HG03066 (cell line): Measurements from ENCODE around the gene CPOX.
A peak's percentile ranks its signal among the peaks of the same experiment; 100 is the strongest.

Experiments
- ATAC-seq: cut with Tn5 transposase; IDR thresholded peaks from one replicate; pipeline ENCODE4 v1.9.1; 2021; ENCODE audit warnings: low read depth; ENCODE audit not compliant: unreplicated experiment

CPOX gene

DNA sequence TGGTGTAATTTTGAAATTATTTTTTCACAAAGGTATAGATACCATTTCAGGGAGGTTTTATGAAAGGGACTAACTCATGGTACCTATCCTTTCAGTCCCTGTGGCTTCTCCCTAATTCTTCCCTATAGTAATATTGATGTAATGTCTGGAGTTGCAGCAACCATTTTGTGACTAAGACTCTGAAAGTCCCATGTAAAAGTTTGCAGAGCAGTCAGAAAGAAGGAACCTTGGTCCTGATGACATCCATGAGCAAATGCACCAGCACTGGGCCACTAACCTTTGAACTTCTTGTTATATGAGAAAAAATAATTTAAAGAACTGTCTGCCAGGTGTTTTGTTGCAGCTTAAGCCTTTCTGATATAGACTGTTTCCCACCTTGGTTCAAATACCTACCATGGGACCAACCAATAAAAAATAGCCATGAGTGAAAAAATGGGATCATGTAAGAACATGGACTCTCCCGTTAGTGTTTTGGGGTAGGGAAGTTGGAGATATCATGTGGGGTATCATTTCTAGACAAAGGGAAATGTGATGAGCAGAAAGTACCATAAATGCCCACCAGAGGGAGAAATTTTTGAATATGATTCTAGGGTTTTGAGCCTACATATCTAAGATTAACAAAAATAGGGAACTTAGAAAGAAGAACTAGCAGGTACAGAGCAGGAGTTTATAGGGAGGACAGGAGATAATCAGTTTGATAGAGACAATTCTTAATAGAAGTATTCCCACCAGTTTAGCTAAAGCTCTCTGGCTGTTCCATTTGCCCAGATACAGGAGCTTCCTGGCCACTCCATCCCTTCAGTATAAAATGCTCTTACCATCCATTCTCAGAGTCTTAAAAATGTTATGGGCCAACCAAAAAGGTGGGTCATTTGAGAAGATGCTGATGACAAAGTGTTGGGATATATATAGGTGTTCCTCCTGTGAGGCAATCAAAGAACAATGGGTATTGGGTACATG, 3.4 kb upstream of the CPOX start:
- no peak for ATAC-seq

DNA sequence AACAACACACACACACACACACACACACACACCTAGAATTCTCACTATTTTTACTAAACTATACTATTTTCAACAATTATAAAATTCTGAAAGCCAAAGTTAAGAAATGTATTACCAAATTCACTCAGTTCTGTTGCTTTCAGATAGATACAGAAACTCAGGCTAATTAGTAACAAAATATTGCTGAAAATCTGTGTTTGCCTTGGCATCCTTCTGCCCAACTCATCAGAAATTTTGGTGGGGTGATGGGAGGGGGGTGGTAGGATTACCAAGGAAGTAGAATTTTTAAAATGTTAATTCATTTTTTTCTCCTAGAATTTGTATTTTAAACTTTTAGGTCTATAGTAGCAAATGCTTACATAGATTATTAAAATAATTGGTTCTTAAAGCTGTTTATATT, 2.7 kb upstream of the CPOX start:
- no peak for ATAC-seq

DNA sequence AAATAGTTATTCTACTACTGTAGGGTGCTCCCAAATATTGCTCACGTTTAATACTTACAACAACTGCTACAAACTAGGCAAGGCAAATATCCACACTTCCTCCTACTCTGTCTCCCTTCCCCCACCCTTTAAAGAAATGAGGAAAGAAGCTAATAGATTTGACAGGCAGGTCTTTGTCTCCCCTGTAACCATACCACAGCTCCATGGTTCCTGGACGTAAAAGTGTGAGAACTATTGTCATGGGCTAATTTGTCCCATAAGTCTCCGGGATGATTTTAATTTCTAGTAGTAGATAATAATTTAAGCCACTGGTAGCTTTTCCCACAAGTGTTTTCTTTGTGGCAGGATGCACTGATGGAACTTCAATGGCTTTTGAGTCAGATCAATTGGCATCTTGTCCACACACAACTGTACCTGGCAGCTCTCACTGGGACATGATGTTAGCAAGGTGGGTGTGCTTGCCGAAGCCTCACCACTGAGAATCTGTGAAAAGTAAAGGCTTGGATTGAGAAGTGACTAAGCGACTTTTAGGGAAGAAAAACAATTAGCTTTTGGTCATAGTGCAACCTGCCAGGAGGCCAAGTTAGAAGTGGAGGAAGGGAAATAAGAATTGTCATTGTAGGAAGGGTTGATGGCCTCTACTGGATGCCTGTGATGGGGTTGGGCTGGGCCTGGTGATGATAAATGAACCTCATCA, 1.4 kb upstream of the CPOX start:
- no peak for ATAC-seq

DNA sequence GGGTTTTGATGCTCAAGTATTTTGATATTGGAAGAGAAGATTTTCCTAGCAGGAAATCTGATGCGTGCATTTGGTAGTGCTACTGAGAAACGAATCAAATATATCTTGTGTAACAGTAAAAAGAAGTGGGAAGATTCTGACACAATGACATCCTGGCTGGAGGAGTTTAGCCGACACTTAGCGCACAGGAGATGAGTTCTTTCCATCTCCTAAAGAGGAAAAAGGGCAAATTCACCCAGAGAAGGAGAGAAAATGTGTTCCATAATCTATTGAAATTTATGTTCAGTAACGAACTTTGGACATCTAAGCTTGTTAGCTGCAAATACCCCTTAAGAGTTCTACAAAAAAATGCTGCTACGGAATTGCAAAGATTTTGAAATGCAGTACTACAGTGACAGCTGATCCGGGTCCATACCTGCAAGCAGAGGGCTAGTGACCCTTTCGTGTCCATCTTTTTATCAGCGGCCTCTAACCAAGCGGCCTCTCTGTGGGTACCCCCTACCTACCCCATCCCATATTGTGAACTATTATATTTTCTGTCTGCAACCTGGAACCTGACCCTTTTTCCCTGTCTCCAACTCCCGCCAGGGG, 971 bp downstream of the CPOX start:
- no peak for ATAC-seq

DNA sequence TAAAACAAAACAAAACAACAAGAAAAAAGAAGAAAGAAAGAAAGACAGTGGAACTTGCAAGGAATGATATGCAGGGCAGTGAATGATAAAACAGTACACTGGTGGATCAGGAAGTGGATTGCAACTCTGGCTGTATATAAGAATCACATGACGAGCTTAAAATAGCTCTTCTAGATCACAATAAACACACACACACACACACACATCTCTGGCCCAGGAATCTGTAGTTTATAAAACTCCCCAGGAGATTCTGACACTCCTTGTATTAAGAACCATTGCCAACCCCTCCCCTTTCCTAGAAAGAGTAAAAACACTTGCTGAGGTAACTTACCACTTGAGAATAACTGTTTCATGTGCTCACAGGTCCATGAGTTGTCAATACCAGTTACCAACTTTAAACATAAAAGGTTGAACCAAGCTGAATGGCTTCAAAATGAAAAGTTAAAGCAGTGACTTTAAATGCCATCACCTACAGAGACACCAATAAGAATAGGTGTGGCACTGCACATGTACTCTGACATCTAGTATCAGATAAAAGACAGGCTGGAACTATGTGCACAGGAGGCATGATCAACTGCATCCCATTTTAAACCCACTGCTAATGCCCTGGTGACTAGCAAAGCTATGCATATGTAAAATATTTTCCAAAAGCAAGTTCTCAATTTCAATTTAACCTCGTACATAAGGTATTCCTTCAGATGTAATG, 3.9 kb downstream of the CPOX start:
- no peak for ATAC-seq

DNA sequence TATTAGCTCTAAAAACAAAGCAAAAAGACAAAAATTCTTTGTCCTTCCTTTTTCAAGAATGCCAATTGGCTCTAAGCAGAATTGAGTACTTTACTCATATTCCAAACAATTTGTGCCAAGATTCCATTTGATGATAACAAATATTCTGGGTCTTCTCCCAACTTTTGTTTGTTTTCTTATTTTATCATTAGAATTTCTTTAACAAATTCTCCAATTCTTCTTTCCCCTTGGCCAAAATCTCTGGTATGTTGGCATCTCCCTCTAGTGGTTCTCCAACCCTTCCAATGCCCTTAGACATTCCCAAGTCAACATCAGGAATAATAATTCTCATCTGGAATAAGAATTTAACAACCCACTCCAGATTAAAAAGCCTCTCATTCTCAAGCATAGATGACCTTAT, 5.3 kb downstream of the CPOX start:
- ATAC-seq, result no peak

DNA sequence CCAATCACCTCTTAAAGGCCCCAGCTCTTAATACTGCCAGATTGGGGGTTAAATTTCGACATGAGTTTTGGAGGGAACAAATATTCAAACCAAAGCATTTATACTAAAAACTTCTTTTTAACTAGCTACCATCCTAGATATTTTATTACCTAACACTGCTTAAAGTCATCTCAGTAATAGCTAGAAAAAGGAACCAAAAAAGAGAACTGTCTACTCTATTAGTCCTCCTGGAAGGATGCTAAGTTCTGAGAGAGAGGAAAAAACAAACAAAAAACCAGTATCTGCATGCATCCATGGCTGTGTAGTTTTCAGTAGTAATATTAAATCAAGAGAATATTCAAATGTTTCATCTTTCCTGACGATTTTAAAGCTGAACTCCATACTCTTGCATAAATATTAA, 5.8 kb downstream of the CPOX start:
- no peak for ATAC-seq

DNA sequence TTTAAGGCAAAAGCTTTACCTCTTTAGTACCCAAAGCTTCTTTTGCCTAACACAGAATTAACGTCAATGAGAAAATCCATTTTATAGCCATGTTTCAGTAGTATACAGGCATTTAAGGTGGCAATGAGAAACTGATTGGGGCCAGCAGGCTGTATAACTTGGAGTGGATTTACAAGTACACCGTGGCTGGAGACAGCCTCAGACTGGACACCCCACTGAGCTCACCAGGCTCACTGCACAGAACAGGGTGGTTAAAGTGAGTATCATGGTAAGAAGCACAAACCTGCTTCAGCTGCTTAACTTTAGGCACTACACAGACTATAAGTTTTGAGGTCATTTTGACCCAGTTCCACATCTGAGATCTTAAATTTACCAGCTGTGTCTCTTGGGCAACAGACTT, 8.9 kb downstream of the CPOX start:
- no peak for ATAC-seq

DNA sequence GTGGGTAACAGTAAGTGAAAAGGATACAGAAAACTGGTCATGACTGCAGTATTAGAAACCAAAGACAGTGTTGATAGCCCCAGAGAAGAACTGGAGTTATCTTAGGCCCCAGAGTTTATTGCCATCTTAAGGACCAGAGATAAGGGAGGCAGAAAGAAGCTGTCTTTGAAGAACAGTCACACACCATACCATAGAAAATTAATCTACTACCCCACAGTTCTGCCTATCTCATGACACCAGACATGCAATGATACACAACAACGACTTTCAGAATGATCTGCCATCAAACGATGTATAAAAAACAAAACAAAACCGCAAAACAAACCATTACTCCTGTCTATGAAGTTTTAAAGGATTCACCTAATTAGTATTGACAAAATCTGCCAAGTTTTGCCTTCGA, 9.6 kb downstream of the CPOX start:
- ATAC-seq, result no peak

DNA sequence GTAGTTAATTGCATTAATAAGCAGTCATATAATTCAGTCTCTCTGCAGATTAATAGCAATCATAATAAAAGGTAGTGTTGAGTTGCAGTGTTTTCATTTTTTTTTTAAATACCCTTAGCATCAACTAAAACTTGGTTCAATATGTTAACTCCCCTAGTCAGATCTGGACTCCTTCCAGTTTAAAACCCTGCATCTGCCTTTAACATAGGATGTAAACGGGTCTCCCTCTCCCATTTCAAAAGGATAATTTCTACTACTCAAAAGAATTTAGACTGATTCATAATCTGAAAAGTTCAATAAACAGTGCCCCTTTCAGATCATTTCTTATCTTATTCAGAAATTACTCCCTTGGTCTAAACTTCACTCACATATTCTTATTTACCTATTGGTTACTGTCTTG, 11.4 kb downstream of the CPOX start:
- no peak for ATAC-seq

DNA sequence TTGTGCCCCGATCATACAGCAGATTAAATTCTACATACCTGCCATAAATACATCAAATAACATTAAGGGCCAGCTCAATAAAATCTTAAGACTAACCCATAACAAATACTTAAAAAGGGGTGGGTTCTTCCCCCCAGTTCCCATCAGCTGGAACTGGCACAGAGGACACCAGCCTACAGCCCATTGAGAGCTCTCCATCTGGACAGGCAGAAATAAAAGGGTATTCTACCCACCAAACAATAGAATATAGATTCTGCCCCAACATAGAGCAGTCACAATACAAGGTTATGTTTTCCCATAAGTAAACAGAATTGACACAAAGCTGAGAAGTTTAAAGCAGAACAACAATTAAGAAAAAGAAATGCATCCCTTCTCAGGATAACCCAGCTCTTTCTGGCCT, 11.9 kb downstream of the CPOX start:
- ATAC-seq, result no peak

DNA sequence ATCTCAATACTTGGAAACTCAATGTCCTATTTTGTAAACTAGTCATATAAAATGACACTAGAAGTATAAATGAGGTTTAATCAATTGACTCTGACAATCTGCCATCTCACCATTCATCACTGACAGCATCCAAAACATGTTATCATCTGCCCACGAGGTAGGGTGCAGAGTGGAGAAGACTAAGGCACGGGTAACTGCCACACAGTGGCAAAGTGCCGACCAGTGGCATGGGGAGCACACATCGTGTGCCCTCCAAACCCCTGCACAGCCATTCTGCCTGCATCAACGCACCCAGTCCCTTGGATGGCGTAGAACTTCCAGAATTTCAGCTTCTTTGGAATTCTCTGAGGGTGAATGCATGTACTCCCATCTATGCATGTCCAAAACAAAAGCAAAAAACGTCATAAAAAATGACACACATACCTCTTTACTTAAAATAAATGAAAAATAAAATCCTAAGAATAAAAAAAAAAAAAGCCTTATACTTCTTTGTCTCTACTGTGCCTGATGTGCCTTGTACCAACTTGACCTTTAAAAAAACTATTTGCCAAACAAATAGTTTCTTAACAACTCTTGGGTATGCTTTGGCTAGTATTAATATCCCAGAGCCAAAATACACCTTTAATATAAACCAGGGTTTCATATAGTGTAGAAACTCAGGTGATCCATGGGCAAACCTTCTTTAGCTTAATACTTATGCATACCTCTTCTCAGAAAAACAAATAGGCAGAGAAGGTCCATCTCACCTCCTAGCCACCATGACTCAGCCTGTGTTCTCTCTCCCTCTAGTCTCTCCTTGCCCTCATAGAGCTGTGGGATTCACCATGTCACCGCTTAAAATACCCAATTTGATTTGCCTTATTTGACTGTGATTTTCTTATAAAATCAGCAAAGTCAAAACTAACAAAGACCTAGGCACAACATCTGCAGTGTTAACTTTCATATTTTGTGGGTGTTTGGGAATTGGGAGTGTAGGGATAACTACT, 12.7 kb downstream of the CPOX start:
- ATAC-seq, result no peak

DNA sequence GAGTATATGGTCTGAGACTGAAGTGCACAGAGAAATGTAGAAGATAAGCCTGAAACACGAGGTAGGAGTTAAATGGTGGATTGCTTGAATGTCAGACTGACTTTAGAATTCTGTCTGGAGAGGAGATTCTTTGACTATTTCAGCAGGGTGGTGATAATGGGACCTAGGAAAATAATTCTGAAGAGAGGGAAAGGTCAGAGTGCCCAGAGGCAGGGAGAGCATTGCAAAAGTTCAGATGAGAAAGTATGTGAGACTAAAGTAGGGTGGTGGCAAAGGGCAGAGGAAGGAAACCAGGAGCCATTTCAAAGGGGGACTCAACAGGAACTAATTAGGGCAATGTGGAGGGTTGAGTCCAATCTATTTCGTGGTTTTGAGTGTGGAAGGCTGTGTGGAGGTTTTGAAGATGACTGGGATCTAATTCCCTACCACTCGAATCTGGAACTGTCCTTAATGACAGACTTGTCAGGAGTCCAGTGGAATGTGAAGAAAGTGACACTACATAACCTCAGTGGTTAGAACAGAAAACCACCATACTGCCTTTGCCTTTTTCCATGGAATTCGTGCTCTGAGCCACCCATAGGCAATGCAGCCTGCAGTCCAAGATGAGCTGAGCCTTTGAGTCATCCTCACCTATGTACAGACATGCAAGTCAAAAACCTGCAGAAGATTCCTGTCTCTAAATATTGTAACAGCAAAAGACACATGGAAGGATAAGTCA, 16.1 kb downstream of the CPOX start:
- ATAC-seq, result no peak

DNA sequence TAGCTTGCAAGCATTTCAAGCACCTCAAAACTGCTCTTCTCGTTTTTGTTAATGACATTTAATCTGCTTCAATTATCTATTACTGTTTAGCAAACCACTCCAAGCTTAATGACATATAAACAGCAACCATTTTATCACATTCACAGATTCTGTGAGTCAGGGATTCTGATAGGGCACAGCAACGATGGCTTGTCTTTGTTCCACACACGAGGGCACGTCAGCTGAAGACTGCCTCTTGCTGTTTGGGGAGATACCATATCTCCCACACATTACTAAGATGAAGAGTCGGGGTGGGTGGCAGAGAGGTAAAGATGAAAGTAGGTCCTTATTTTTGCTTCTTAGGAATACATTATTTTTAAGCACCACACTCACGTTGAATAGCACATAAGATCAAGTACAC, 19.3 kb downstream of the CPOX start:
- no peak for ATAC-seq

DNA sequence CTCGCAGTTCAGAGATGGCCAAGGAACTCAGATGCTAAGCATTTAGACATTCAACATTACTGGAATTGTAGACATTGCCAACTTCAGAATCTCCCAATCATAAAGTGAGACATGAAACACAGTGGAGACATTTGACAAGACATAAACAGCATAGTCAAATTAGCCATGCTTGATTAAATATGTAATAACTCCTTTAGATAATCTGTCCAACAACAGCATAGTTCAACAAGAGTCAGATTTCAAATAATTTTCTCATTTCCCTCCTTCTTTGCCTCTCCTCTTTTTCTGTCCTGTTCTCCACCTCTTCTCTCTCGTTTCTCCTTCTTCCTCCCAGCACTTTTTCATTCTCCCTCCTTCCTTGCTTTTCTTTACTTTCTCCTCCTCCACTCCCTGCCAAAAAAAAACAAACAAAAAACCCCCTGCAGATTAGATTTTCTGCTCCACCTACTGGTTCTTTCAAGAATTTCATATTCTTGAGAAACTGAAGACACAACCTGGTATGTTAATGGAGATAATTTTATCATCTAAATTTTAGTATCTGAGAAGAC, 20.2 kb downstream of the CPOX start:
- ATAC-seq, result peak; percentile 56

DNA sequence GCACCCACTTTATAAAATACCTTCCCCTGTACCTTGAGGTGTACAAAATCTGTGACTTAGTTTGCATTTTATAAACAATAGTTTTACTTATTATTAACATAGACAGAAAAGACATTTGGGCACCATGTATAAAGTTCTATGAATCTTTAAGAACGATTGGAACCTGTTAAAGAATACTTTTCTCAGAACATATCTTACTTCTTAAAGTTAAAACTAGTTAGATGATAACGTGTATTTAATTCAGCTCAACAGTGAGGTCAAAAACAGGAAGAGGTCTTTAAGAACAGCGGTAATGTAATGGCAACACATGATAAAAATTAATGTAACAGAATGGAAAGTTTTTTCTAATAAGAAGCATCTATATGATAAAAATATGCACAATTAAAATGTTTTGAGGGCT, 25.0 kb downstream of the CPOX start:
- no peak for ATAC-seq

DNA sequence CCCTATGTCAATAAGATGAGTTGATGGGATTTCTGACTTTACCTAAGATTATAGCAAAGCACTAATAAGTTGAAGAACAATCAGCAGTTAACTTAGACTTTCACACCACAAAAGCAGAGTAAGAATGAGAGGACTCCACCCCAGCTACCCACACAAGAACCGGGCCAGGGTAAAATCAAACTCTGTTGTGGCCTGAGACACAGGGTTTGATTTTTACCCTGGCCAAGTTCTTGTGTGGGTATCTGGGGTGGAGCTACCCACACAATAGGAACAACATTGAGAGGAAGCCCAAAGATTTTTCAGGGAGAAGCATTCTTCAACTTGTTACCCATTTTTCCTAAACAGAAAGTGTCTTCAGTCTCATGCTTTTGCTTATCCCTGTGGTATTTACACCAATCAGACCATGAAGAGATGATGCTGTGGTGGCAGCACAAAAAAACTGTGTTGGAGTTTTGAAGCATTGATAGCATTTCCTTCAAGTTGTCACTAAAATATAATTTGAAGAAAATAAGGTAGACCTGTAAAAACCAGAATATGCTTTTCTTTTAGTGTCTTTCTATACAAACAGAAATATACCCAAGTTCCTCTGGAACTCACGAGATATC, 25.6 kb downstream of the CPOX start:
- peak; percentile 27 for ATAC-seq

DNA sequence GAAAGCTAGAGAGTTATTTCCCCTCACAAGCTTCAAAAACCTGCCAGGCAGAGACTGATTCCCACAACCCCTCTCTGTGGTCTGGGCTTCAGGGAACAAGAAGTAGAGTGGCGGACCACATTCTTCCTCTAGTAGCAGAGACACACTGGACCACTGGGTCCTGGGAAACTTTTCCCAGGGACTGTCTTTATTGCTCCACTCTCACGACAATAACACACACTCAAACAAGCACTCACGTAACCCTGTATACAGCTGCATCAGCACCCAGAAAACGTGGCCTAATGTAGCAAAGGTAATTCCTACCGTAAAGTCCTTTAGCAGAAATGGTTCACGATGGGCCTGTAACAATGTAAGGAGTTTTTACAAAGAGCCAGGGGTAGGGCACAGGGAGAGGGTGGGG, 27.6 kb downstream of the CPOX start:
- no peak for ATAC-seq

DNA sequence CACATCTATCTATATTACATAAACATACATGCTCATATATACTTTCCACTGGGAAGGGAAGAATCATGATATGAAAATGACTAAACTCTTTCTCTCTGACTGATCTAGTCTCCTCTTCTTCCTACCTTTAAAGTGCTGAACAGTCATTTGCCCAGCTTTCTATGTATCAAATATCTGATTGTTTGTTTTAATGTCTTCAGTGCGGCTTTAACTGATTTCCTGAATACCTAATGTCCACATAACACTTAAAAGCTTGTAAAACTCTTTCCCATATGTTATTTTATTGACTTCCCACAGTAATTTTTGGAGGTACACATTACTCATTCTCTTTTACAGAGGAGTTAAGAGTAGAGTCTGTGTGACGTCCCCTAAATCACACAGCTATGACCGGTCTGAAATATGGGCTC, 28.2 kb downstream of the CPOX start:
- no peak for ATAC-seq
